OCI-LY7 (cell line): ENCODE results near the gene PRKG1.

Experiments used
- EZH2phosphoT487 ChIP-seq: fragments of 200-600 bp; sonication (generic); IDR thresholded peaks from 2 replicates; pipeline ENCODE4 v1.6.1; 2018; ENCODE audit warnings: low read depth, borderline replicate concordance, mild to moderate bottlenecking, mixed run types, antibody characterized with exemption, low read length, moderate library complexity, mixed read lengths
- TF ChIP-seq, protein P1 (sequence below): fragments of 200-600 bp; sonication (generic); conservative IDR thresholded peaks from 2 replicates; pipeline ENCODE4 v1.5.1; 2014; ENCODE audit warnings: mild to moderate bottlenecking, antibody characterized with exemption, low read length, moderate library complexity, mixed read lengths

DNA sequence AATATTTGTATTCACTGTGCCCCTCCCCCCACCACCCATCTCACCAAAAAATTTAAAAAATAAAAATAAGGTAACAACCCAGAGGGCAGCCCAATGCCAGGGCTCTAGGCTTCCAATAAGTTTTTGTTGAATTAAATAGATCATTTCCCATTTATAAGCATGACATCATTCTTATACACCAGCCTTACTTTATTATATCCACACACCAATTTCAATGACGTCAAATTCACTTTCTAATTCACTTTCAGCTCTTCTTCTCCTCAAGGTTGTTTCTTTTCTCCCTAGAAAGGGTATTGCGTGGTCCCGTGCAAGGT, 1238.6 kb downstream of the PRKG1 start:
- TF ChIP-seq, protein P1, sequence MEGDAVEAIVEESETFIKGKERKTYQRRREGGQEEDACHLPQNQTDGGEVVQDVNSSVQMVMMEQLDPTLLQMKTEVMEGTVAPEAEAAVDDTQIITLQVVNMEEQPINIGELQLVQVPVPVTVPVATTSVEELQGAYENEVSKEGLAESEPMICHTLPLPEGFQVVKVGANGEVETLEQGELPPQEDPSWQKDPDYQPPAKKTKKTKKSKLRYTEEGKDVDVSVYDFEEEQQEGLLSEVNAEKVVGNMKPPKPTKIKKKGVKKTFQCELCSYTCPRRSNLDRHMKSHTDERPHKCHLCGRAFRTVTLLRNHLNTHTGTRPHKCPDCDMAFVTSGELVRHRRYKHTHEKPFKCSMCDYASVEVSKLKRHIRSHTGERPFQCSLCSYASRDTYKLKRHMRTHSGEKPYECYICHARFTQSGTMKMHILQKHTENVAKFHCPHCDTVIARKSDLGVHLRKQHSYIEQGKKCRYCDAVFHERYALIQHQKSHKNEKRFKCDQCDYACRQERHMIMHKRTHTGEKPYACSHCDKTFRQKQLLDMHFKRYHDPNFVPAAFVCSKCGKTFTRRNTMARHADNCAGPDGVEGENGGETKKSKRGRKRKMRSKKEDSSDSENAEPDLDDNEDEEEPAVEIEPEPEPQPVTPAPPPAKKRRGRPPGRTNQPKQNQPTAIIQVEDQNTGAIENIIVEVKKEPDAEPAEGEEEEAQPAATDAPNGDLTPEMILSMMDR, result no peak
- no peak for TF ChIP-seq EZH2phosphoT487
